ENCODE results near the gene DKC1. TPM values are rescaled to one million over a fixed set of nuclear protein-coding genes. Genes with fewer than 3 reads are reported as not detected.
A peak's percentile ranks its signal among the peaks of the same experiment; 100 is the strongest.

Gene DKC1
- 10 to 100 TPM in 11 of 12 donors, not detected in 1; 30.7 to 73.0 (median 39.4) TPM for polyA plus RNA-seq (ENCODE audit: insufficient read length in 12 of 12)
- long read RNA-seq, donor 1, partial matches to known transcripts: 11 of 15 reads
- long read RNA-seq, donor 1, other reads (novel, unspliced or antisense): 0 of 15 reads
- long read RNA-seq, donor 2, transcript DKC1-201 (15 exons, 2,577 nt): major isoform, 6 of 31 reads
- long read RNA-seq, donor 2, partial matches to known transcripts: 23 of 31 reads
- long read RNA-seq, donor 2, other reads (novel, unspliced or antisense): 0 of 31 reads
- long read RNA-seq, donor 3, partial matches to known transcripts: 0 of 3 reads
- long read RNA-seq, donor 3, other reads (novel, unspliced or antisense): 0 of 3 reads
- long read RNA-seq, donor 4, partial matches to known transcripts: 16 of 19 reads
- long read RNA-seq, donor 4, other reads (novel, unspliced or antisense): 0 of 19 reads
- long read RNA-seq, donor 5, transcript DKC1-201 (15 exons, 2,577 nt): major isoform, 13 of 13 reads
- long read RNA-seq, donor 5, partial matches to known transcripts: 0 of 13 reads
- long read RNA-seq, donor 5, other reads (novel, unspliced or antisense): 0 of 13 reads
- long read RNA-seq, donor 6, partial matches to known transcripts: 0 of 9 reads
- long read RNA-seq, donor 6, other reads (novel, unspliced or antisense): 0 of 9 reads
- long read RNA-seq, donor 7, partial matches to known transcripts: 0 of 6 reads
- long read RNA-seq, donor 7, other reads (novel, unspliced or antisense): 0 of 6 reads
- long read RNA-seq, donor 8, transcript DKC1-201 (15 exons, 2,577 nt): major isoform, 10 of 10 reads
- long read RNA-seq, donor 8, partial matches to known transcripts: 0 of 10 reads
- long read RNA-seq, donor 8, other reads (novel, unspliced or antisense): 0 of 10 reads
- long read RNA-seq, donor 9, partial matches to known transcripts: 6 of 9 reads
- long read RNA-seq, donor 9, other reads (novel, unspliced or antisense): 0 of 9 reads
- long read RNA-seq, donor 10, partial matches to known transcripts: 0 of 5 reads
- long read RNA-seq, donor 10, other reads (novel, unspliced or antisense): 0 of 5 reads
- long read RNA-seq, donor 11, transcript DKC1-201 (15 exons, 2,577 nt): major isoform, 6 of 12 reads
- long read RNA-seq, donor 11, partial matches to known transcripts: 6 of 12 reads
- long read RNA-seq, donor 11, other reads (novel, unspliced or antisense): 0 of 12 reads

DNA sequence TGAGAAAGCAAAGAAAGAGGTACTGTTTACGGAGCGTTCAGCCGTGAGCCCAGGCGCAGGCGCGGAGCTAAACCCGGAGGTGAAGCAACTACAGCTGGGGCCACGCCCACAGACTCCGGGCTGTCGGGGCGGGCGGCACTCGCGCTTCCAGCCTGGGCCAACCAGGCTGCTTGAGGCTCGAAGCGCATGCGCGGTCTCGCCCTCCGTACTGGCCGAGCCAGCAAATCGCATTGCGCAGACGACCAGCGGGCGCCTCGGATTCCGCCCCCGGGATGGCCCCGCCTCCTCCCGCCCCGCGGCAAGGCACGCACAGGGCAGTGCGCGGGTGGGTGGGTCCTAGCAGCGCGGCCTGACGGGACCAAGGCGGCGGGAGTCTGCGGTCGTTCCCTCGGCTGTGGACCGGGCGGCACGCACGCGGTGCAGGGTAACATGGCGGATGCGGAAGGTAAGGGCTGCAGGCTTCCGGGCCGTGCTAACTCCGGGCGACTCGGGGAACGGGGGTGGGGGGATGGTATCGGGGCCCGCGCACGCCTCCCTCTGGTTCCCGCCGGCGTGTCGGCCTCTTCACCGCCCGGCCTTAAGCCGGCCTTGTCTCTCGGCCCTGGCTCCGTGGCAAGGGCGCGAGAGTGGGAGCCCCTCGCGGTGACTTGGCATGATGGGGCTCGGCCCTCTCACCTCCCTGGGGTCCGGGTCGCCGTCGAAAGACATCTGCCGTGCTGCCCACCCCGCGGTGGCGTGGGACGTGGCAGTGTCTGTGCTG is at the start of gene DKC1:
TSS of gene DKC1 (plus strand) at position 328 of the 760 bp plus-strand sequence. CDS start at position 430, 102 bp downstream.
- peak; percentile 93 for DNase-seq

DNA sequence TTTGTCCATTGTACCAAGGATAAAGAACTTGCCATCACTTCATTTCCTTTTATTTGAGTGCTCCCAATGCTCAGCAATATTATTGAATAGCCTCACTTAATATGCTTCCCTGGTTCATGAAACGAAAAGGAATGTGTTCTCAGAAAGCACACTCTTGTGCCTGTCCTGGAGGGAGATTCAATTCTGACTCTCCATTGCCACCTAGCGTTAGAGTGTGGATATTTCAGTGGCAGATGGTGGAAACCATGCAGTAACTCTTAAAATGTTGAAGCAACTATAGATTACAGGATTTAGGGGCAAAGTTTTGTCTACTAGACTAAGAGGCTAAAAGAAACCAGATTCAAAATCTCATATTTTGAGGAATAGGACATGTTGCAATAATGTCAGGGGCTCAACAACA is 47.7 kb upstream of the DKC1 start:
- peak; percentile 71 for DNase-seq

DNA sequence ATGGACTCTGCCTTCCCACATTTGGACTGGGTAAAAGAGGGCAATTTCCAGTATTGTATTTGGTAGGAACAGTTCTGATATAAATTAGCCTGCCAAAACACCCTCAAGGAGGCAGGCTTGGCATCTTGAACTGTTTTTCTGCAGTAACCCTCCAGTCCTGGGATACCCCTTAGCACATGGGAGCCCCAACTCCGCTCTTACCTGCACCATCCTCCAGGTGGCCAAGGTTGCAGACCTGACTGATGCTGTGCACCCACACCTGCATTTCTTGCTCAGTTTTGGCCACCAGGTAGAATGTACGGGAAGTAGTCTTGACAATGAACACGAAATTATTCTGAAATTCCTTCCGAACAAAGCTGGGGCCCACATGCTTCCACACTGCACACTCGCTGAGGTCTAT is 46.8 kb upstream of the DKC1 start:
- no peak for DNase-seq

DNA sequence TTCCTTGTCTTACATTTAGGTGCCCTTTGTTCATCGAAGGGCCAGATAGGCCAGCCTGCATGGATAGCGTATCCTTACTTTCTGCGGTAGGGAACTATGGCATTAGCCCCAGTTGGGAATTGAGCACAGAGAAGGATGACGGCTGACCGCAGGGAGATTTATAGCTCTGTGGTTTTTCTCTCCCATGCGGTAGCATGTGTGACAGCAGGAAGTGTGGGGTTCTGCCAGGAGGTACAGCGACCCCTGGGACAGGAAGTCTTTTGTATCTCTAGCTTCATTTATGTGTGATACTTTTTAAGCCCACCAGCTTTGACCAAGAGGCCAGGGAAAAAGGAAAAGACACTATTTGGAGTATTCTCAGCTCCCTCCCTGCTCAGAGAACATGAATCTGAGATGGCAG is 44.8 kb upstream of the DKC1 start:
- DNase-seq: no peak

DNA sequence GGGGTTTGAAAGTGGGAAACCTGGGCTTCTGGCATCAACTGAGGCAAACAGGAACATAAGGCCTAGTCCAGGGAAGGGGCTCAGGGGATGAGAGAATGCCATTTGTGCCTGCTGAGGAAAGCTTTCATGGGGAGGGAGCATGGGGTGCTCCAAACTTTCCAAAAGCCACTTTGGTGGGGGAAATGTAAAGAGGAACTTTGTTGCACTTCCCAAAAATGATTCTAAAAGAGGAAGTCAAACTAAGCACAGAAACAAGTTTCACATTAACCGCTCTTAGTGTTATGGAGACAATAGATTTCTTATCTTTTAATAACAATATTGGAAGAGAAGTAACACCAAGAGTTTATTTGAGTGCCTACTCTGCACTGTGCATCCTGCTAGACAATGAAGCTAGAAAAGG is 44.0 kb upstream of the DKC1 start:
- no peak for DNase-seq

DNA sequence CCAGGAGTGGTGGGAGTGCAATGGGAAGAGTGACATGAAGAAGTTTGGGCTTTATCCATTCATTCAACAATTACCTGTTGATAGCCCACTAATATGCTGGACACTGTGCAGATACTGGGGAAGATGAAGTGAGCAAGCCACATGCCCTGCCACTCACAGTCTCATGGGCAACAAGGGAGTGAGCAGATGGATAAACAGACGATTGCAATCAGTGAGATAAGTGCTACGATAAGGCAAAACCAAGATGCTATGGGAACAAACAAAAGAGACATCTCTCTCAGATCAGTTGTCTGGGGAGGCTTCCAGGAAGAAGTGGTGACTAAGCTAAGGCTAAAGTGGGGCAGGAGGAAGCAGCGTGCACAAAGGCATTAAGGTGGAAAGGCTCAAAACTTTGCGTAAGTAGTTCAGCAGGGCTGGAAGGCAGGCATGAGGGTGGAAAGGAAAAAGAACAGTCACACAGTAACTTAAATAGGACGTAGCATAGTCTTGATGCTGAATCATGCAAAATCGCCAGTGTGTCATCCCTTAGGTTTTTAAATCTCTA is 43.5 kb upstream of the DKC1 start:
- no peak for DNase-seq

DNA sequence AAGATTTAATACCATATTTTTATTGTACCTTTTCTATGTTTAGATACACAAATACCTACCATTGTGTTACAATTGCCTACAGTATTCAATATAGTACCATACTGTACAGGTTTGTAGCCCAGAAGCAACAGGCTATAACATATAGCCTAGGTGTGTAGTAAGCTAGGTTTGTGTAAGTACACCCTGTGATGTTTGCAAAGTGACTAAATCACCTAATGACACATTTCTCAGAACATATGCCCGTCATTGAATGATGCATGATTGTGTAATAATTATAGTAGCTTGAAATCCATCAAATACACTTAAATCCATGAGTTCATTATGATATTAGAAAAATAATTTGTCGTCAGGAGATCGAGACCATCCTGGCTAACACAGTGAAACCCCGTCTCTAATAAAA is 42.6 kb upstream of the DKC1 start:
- no peak for DNase-seq

DNA sequence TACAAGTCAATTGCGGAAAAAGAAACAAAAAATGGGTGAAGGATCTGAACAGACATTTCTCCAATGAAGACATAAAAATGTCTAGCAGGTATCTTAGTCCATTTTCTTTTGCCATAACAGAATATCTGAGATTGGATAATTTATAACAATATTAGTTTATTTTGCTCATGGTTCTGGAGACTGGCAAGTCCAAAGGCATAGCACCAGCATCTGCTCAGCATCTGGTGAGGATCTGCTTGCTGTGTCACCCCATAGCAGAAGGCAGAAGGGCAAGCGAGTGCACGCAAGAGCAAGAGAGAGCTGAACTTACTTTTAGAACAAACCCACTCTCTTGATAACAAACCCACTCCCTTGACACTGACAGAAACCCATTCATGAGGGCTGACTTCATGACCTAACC is 41.5 kb upstream of the DKC1 start:
- DNase-seq: no peak

DNA sequence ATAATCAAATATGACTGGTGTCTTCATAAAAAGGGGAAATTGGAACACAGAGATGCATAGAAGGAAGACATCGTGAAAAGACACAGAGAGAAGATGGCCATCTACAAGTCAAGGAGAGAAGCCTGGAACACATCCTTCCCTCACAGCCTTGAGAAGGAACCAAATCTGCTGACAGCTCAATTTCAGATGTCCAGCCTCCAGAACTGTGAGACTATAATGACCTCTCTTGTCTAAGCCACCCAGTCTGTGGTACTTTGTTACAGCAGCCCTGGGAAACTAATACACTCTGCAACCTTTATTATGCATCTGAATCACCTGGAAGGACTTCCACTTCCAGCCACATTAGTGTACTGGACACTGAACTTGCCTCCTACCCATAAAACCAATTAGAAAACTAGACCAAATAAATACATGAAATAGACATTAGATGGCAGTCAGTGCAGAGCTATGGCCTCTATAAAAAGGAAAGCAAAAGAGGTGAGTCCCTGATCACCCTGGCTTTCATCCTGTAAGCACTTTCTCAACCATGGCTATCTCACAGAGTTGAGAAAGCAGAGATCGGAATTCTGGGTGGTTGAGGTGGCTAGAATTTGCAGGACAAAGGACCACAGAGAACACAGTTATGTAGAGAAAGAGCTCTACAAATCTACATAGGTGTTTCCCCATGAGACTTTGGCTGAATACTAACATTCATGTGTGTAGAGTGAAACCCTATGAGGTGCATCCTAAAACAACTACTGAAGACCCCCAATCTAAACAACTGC is 37.5 kb upstream of the DKC1 start:
- DNase-seq: no peak

DNA sequence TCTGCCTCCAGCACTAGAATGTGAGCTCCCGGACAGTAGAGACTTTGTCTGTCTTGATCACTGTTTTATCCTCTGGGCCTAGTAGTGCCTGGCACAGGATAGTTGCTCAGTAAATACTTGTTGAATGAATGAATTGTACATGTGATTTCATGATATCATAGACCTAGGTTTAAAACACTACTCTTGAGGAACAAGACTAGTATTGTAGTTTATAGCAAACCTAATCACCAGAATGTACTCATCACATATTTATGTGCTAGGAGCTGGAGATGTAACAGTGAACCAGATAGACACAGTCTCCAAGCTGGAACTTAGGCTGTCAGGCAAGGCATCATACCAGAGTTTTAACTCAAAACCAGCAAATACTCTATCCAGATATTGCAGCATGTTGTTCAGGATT is 35.2 kb upstream of the DKC1 start:
- no peak for DNase-seq

DNA sequence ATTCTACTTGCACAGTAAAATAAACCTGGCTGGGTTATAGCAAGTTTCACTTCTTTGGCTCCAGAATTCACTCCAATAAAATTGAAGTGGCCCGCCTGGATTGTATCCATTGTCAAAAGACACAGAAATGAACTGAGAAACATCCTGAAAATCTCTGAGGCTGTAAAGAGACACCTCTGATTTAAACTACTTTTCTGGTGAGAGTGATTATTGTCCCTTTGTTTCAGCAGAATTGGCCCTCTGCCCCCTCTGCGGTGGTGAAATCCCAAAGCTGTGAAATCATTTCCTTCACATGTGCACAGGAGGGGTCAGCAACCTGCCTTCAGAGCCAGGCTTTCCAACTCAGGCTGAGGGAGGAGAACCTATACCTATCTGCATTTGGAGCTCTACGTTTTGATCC is 34.8 kb upstream of the DKC1 start:
- DNase-seq: peak; percentile 79

DNA sequence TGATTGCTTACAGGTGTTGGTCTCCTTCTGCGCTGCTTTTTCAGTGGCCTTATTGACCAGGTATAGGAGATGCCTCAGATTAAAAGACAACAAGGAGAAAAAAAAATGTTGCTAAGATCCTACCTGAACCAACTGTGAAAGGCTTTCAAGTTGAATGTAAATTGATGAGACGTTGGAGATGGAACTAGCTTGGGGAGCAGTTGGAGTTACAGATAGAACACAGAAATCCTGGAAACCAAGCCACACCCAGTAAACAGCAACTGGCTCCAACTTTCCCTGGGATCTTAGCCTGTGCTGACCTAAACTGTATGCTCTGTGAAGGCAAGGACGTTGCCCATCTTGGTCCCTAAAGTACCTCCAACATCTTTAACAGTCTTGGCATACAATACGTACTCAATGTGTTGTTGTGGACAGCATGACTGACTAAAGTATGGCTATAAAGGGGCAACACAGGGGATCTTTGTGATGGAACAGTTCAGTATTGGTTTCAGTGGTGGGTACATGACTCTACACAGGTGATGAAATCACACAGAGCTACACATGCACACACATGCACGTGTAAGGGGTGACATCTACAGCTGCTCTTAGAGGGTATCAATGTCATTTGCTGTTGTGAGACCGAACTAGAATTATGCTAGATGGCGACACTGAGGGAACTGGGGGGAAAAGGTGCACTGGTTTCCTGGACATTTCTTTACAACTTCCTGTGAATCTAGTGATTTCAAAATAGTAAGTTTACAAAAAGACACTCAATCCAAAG is 34.1 kb upstream of the DKC1 start:
- DNase-seq: no peak

DNA sequence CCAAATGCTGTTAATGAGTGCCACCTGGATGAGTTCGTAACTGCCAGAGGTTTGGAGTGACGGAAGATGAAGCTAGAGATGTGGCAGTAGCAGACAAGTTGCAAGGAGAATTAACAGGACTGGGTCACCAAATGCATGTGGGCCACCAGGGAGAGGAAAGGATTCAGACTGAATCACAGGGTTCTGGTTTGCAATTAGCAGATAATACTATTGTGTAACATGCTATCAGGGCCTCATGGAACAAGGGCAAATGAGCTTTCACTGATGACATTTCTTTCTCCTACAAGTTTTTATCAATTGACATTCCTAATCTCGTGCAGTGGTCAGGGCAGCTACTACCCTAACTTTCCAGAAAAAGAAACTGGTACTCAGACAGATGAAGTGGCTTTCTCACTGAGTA is 33.2 kb upstream of the DKC1 start:
- DNase-seq: no peak

DNA sequence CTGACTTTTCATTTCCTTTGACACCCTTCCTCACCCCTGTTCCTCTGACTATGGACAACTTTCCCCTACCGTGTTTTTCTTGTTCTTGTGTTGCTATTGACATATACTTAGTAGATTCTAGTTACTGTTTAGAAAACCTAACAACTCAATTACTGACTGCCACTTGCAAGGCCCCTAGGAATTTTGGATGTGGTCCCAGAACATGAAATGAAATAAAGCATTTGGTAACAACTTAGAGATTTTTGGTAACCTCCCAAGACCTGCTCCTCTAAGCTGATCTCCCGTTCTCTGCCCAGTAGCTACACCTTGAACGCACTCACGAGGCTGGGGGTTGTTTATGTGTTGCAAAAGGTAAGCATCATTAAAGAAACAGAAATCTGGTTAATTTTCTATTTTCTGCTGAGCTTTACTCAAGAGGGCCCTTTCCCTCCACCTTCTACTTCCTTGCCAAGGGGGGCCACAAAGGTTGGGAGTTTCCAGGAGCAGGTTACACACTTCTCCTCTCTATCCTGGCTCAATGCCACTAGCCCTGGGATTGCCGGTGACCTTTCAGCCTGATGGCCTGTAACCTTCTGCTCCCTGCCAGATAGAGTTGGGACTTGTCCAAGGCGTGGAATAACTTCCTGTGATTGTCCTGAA is 32.3 kb upstream of the DKC1 start:
- no peak for DNase-seq

DNA sequence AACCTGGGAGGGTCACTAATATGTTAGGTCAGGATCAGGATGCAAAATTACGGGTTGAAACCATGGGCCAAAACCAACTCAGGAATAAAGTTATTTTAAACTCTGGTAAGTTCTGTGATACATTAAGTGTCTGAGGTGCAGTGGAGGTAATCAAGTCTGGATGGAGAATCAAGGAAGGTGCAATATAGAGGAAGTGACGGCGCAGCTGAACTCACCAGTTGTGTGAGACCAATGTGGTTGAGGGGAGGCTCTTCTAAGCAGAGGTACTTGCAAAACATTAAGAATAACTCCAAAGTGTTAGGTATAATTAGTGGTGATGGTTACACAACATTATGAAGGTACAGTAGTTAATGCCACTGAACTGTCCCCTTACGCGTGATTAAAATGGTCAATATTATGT is 31.5 kb upstream of the DKC1 start:
- no peak for DNase-seq

DNA sequence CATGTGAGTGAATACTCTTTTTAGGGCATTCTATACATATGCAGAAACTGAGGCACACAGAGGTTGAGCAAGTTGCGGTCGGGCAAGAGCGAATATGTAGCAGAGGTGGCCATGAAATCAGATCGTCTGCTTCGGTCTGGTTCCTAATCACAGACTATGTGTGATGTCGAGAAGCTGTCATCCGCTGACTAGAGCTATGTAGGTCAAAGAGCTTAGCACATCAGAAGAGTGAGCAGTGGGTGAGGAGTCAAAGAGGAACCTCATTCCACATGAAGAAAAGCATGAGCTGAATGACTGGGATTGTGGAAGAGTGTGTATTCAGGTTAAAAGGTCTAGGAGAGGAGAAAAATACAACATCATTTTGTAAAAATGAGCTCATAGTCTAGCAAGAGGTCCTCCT is 30.8 kb upstream of the DKC1 start:
- no peak for DNase-seq

DNA sequence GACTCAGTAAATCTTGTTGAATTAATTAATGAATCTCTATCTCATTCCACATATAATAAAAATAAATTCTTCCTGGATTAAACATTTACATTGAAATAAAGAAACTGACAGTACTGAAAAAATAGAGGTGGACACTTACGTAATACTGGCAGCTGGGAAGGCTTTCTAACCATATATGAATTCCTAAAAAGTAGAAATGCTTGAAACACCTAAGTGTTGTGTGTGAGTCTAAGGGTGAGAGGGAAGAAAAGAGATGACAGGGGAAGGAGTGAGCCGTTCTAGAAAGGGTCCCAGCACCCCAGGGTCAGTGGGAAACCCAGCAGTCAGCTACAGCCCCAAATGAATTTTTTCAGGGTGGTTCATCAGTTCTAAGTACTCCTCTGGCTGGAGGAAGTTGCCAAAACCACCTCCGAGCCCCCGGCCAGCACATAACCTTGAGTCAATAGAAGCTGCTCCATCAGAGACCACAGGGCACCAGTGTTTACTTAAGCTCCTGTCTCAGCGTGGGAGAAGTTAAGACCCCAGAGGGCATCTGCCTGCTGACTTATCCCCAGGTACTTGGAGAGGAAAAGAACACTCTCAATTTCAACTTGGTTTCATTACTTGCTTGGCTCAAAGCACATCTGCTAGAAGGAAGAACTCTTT is 30.1 kb upstream of the DKC1 start:
- no peak for DNase-seq

DNA sequence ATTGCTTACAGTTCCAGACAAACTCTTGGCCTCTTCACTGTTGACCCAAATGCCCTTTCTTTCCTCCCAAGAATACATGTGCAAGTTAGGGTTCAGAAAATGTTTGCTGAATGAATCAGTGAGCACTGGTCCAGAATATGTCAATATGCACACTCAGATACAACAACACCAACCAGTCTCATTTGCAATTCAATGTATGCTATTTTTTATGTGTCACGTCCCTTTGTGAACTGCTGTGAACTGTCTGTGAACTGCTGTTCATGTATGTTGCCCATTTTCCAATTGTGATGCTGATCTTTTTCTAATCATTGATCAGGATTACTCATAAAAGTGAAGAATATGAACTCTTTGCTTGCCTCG is 29.6 kb upstream of the DKC1 start:
- DNase-seq: no peak
